Transverse colon (tissue), 4 donors: ENCODE measurements around the gene IFT81. TPM values are rescaled to one million over a fixed set of nuclear protein-coding genes. Genes with fewer than 3 reads are reported as not detected.
"Not testable (repeated sequence)": the region's sequence is repeated elsewhere in the genome, so short reads cannot be mapped to it uniquely, and the experiment has no call there.

ENCODE experiments used
- DNase-seq: peaks from one replicate; pipeline ENCODE4 v3.0.0-alpha.2; 2019
- H3K27ac ChIP-seq, 4 donors: fragments of 200-600 bp; sonication (generic); 2 replicates each; pipeline ENCODE4 v1.5.1; 2016 to 2018; ENCODE audit warnings: inconsistent platforms in 4 of 4
- H3K27me3 ChIP-seq: fragments of 200-600 bp; sonication (generic); 2 replicates; pipeline ENCODE4 v1.5.1; 2017; ENCODE audit warnings: inconsistent platforms
- H3K36me3 ChIP-seq, 4 donors: fragments of 200-600 bp; sonication (generic); 2 replicates each; pipeline ENCODE4 v1.5.1; 2017 to 2019; ENCODE audit warnings: inconsistent platforms in 4 of 4
- H3K4me1 ChIP-seq, 4 donors: fragments of 200-600 bp; sonication (generic); 2 replicates each; pipeline ENCODE4 v1.5.1; 2017 to 2020; ENCODE audit warnings: inconsistent platforms in 4 of 4
- H3K4me3 ChIP-seq, 4 donors: fragments of 200-600 bp; sonication (generic); 1 replicate in 1 of 4; 2 replicates in 3 of 4; pipeline versions ENCODE4 v1.5.1 to v1.6.1; 2017 to 2019; ENCODE audit warnings: inconsistent platforms in 4 of 4
- H3K9me3 ChIP-seq, 2 donors: fragments of 200-600 bp; sonication (generic); 2 replicates each; pipeline ENCODE4 v1.5.1; 2017 to 2019; ENCODE audit warnings: inconsistent platforms in 2 of 2
- EP300 ChIP-seq: sonication (generic); formaldehyde crosslinking; IDR thresholded peaks from one replicate; pipeline ENCODE4 v1.6.1; 2017; ENCODE audit warnings: antibody characterized with exemption, low read depth
- POLR2A ChIP-seq: fragments of 450-650 bp; IDR thresholded peaks from one replicate; pipeline ENCODE4 v1.6.1; 2016; ENCODE audit warnings: antibody characterized with exemption, mild to moderate bottlenecking, moderate library complexity
- POLR2AphosphoS5 ChIP-seq, 3 donors: sonication (generic); formaldehyde crosslinking; IDR thresholded peaks; one replicate each; pipeline ENCODE4 v1.6.1; 2016; ENCODE audit warnings: antibody characterized with exemption in 3 of 3
- WGBS, 2 donors: methylation state at CpG; one replicate each; pipeline ENCODE4 v1.1.5; 2018; ENCODE audit warnings: low coverage in 1 of 2; 5-methylcytosine and 5-hydroxymethylcytosine counted together
- in situ Hi-C, 4 donors: fragments of 200-750 bp; cut with MboI; loops; one replicate each; pipeline versions ENCODE4 v1.15.0 to v1.15.1; 2017; ENCODE audit warnings: low sequenced_read_pairs in 3 of 4, low pct_ligation_motif_present in 1 of 4, low pct_unique_long_range_greater_than_20kb in 1 of 4
- intact Hi-C: fragments of 100-400 bp; cut with DNase I; formaldehyde crosslinking; loops from one replicate; pipeline ENCODE4 v1.15.1; 2023; ENCODE audit warnings: low total_unique reads
- total RNA-seq, 4 donors: library from RNA; depleted of rRNA; stranded (reverse); fragments of >200 nt; gene quantifications; one replicate each; pipeline ENCODE4 v1.1.0, GENCODE V29; 2016
- TF ChIP-seq, protein P1 (sequence below), 5 experiments: fragments of 200-600 bp in 3 of 5; fragments of 450-650 bp in 2 of 5; sonication (generic) in 3 of 5; IDR thresholded peaks; 1 replicate in 2 of 5; 2 replicates in 3 of 5; pipeline ENCODE4 v1.5.1; 2016 to 2017; ENCODE audit warnings: antibody characterized with exemption in 5 of 5, inconsistent platforms in 3 of 5, mild to moderate bottlenecking in 2 of 5, moderate library complexity in 1 of 5

The IFT81 gene
- total RNA-seq, 4 donors from 2014 or later = 2.6 to 14.8 (median 6.4) TPM

- Histone ChIP-seq H3K36me3 (no peaks in the 10 kb centered on the region), H3K4me3 (no peak overlapping the region), H3K4me1 (peaks cover 4 to 19% (median 12%) of the 10 kb centered on the region in 4 donors), H3K27ac (no peak overlapping the region), H3K27me3 (no peaks in the 10 kb centered on the region), H3K9me3 (no peaks in the 10 kb centered on the region)
- in situ Hi-C loops (no loop called here), intact Hi-C loops (no loop called here)
- WGBS, 2 donors = 89 to 100% methylated on average over 1 to 3 of the region's 3 CpGs
- TF ChIP-seq, protein P1, sequence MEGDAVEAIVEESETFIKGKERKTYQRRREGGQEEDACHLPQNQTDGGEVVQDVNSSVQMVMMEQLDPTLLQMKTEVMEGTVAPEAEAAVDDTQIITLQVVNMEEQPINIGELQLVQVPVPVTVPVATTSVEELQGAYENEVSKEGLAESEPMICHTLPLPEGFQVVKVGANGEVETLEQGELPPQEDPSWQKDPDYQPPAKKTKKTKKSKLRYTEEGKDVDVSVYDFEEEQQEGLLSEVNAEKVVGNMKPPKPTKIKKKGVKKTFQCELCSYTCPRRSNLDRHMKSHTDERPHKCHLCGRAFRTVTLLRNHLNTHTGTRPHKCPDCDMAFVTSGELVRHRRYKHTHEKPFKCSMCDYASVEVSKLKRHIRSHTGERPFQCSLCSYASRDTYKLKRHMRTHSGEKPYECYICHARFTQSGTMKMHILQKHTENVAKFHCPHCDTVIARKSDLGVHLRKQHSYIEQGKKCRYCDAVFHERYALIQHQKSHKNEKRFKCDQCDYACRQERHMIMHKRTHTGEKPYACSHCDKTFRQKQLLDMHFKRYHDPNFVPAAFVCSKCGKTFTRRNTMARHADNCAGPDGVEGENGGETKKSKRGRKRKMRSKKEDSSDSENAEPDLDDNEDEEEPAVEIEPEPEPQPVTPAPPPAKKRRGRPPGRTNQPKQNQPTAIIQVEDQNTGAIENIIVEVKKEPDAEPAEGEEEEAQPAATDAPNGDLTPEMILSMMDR (IDR thresholded peaks at IDR 0.05) = no peak
- TF ChIP-seq POLR2A (no peak), POLR2AphosphoS5 (IDR thresholded peaks at IDR 0.05) (no peak), EP300 (no peak)
- no peak for DNase-seq
These were observed 103.0 kb downstream of the IFT81 start for GRCh38 chr12:110227138-110227537.

GRCh38 chr12:110228348-110228747 is 104.2 kb downstream of the IFT81 start:
- in situ Hi-C loops, H3K27ac ChIP-seq, H3K9me3 ChIP-seq, H3K36me3 ChIP-seq, H3K4me3 ChIP-seq, DNase-seq, intact Hi-C loops, H3K27me3 ChIP-seq: not testable (repeated sequence)
- H3K4me1 ChIP-seq = peaks cover 4 to 21% (median 12%) of the 10 kb centered on the region in 4 donors
- WGBS, 2 donors = 90 to 98% methylated on average over 4 of the region's 4 CpGs

GRCh38 chr12:110228756-110229155 is 104.6 kb downstream of the IFT81 start:
- in situ Hi-C loops (no loop called here), intact Hi-C loops (no loop called here)
- no peaks in the 10 kb centered on the region for H3K9me3 ChIP-seq
- H3K27ac ChIP-seq = no peak overlapping the region
- H3K4me3 ChIP-seq = no peak overlapping the region
- H3K4me1 ChIP-seq = peaks cover 3 to 23% (median 11%) of the 10 kb centered on the region in 4 donors
- DNase-seq = no peak
- 80 to 96% methylated on average over 1 of the region's 1 CpG for WGBS, 2 donors
- no peaks in the 10 kb centered on the region for H3K27me3 ChIP-seq
- no peak for TF ChIP-seq POLR2AphosphoS5 (IDR thresholded peaks at IDR 0.05)
- no peak for TF ChIP-seq POLR2A
- TF ChIP-seq EP300 = no peak
- TF ChIP-seq, protein P1 (IDR thresholded peaks at IDR 0.05) = no peak
- H3K36me3 ChIP-seq = no peaks in the 10 kb centered on the region

DNA sequence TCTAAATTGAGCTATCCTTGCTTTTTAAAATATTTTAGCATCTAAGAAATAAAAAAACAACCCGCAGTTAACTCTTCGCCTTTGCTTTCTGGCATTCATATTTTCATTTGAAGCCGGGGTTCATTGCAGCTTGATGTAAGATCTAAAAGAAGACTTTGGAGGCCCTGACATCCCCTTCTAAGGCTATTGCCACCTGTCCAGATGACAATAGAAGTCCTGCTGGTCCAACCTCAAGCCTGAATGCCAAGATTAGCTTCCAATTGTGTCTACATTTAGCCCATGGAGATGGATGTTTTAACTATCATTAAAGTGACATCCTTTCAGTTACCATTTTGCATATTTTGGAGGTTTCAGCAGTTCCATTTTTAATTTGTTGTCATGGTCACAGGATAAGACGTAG is 105.3 kb downstream of the IFT81 start:
- H3K9me3 ChIP-seq = no peaks in the 10 kb centered on the region
- intact Hi-C loops (no loop called here), in situ Hi-C loops (no loop called here)
- H3K27me3 ChIP-seq = no peaks in the 10 kb centered on the region
- H3K36me3 ChIP-seq = no peaks in the 10 kb centered on the region
- no peak overlapping the region for H3K27ac ChIP-seq
- peaks cover 0 to 23% (median 11%) of the 10 kb centered on the region in 4 donors for H3K4me1 ChIP-seq
- TF ChIP-seq, protein P1 (IDR thresholded peaks at IDR 0.05) = no peak
- TF ChIP-seq POLR2AphosphoS5 (IDR thresholded peaks at IDR 0.05) (no peak), EP300 (no peak), POLR2A (no peak)
- H3K4me3 ChIP-seq = no peak overlapping the region
- 93% methylated on average over 4 of the region's 4 CpGs for WGBS, 2 donors
- DNase-seq = no peak

GRCh38 chr12:110230655-110231054 is 106.5 kb downstream of the IFT81 start:
- in situ Hi-C loops (no loop called here), intact Hi-C loops (no loop called here)
- DNase-seq = no peak
- WGBS, 2 donors = 86 to 88% methylated on average over 1 of the region's 1 CpG
- H3K4me3 ChIP-seq = no peak overlapping the region
- H3K27me3 ChIP-seq = no peaks in the 10 kb centered on the region
- TF ChIP-seq POLR2AphosphoS5 (IDR thresholded peaks at IDR 0.05) = no peak
- no peak for TF ChIP-seq EP300
- TF ChIP-seq, protein P1 (IDR thresholded peaks at IDR 0.05) = no peak
- TF ChIP-seq POLR2A = no peak
- no peaks in the 10 kb centered on the region for H3K9me3 ChIP-seq
- no peaks in the 10 kb centered on the region for H3K36me3 ChIP-seq
- H3K27ac ChIP-seq = no peak overlapping the region
- peaks cover 0 to 20% (median 5%) of the 10 kb centered on the region in 4 donors for H3K4me1 ChIP-seq
